HG03280 (cell line): ENCODE measurements around the gene B4GALNT4.
"Not testable (repeated sequence)": the region's sequence is repeated elsewhere in the genome, so short reads cannot be mapped to it uniquely, and the experiment has no call there.

Source experiments
- ATAC-seq: cut with Tn5 transposase; IDR thresholded peaks from one replicate; pipeline ENCODE4 v1.9.1; 2021; ENCODE audit warnings: mild to moderate bottlenecking, moderate library complexity; ENCODE audit not compliant: unreplicated experiment

The B4GALNT4 gene

GRCh38 chr11:391117-392017 lies 22.1 kb downstream of the B4GALNT4 start:
- ATAC-seq, result no peak

DNA sequence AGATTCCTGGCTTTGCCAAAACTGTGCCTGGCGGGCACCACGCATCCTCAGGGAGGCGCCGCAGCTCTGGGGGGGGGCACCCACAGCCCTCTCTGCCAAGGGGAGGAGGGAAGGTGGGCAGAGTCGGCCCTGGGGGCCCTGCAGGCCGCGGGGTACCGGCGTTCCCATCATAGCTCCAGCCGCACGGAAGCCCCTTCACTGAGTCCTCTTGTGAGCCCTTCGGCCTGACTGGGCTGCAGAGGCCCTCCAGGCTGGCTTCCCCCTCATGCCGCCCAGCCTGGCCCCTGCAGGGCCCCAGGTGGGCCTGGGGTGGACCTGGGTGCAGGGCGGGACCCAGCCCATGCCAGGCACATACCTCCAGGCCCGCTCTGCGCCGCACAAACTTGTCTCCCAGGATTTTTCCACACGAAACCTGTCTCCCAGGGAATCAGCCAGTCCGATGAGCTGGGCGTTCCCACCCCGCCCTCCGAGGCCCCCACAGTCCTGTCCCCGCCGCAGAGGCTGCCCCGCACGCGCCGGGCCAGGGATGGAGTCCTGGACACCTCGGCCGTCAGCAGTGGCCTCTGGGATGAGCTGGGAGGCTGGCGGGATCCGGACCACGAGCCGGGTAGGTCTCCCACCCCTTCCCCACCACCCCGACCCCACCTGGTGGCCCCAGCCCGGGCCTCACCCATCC lies 22.9 kb downstream of the B4GALNT4 start:
- ATAC-seq, result no peak

DNA sequence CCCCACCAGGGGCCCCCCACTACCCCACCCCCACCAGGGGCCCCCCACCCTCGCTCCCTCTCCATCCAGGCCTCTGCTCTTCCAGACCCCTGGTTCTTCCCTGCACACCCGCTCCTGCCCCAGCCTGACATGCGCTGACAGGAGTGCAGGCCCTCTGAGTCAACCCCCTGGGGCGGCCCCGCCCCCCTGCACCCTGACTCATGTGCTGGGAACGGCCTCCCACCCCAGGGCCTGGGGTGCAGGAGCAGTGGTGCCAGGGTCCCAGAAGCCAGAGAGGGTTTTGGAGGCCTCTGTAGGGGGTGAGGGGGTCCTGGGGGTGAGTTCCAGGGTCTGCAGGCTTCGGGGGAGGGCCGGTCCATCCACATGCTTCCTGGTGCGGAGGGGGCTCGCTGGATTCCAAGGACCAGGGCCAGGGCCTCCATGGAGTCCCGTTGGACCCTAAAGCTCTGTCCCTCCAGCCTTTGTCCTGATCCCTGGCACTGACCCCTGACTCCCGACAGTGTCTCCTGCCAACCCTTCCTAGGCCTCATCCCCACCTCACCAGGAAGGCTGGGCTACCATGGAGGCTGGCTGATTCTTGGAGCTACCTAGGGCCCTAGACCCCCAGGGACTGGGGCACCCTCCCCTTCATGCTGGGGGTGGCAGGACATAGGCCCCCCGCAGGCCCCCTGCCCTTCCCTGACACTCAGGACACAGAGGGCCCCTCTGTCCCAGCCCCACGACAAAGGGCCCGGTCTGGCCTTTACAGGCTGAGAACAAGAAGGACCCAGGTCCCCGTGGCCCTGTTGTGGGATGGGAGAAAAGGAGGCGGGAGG lies 24.1 kb downstream of the B4GALNT4 start:
- no peak for ATAC-seq

- no peak for ATAC-seq
Measured at GRCh38 chr11:394034-394857, 24.9 kb downstream of the B4GALNT4 start, which contains the start of gene PKP3. Gene PKP3 (plus strand): TSS chr11:394209. CDS start chr11:394293, 84 bp downstream.

GRCh38 chr11:394858-395655 lies 25.8 kb downstream of the B4GALNT4 start:
- ATAC-seq, result no peak

GRCh38 chr11:395866-396265 lies 26.6 kb downstream of the B4GALNT4 start:
- ATAC-seq, result no peak

GRCh38 chr11:396511-396947 lies 27.2 kb downstream of the B4GALNT4 start:
- ATAC-seq, result peak; percentile 21

- peak; percentile 78 for ATAC-seq
Measured at GRCh38 chr11:396948-397548, 27.7 kb downstream of the B4GALNT4 start.

DNA sequence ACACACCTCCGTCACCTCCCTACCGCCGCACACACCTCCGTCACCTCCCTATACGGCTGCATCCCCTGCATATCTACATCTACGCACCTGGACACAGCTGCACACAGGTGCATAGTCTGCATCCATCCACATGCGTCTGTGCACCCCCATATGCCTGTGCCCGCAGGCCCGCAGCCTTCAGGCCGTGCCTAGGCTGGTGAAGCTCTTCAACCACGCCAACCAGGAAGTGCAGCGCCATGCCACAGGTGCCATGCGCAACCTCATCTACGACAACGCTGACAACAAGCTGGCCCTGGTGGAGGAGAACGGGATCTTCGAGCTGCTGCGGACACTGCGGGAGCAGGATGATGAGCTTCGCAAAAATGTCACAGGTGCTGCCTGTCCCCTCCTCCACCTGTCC lies 29.5 kb downstream of the B4GALNT4 start:
- no peak for ATAC-seq

DNA sequence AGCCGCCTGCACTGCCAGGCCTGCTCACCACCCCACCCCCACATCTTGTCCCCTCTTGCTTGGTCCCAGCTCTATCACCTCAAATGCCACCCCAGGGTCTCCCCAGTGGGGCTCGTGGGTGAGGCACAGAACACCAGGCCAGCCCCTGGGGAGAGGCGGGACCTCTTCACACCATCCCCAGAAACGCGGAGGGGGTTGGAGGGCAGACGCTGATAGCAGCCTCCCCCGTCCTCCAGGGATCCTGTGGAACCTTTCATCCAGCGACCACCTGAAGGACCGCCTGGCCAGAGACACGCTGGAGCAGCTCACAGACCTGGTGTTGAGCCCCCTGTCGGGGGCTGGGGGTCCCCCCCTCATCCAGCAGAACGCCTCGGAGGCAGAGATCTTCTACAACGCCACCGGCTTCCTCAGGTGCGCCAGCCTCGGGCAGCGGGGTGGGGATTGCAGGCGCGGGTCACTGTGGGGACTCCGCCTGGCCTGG lies 30.5 kb downstream of the B4GALNT4 start:
- no peak for ATAC-seq

DNA sequence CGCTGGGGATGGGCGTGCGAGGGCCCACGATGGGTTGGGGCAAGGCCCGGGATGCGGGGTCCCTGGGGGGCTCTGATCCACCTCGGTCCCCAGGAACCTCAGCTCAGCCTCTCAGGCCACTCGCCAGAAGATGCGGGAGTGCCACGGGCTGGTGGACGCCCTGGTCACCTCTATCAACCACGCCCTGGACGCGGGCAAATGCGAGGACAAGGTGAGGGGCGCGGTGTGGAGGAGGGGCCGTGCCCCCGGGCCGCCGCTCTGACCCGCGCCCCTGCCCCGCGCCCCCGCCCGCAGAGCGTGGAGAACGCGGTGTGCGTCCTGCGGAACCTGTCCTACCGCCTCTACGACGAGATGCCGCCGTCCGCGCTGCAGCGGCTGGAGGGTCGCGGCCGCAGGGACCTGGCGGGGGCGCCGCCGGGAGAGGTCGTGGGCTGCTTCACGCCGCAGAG lies 31.0 kb downstream of the B4GALNT4 start:
- ATAC-seq, result no peak

GRCh38 chr11:401196-401595 lies 31.9 kb downstream of the B4GALNT4 start:
- not testable (repeated sequence) for ATAC-seq

- ATAC-seq, result no peak
Measured at GRCh38 chr11:403021-403760, 33.9 kb downstream of the B4GALNT4 start.

- ATAC-seq, result no peak
Measured at GRCh38 chr11:403761-404431, 34.6 kb downstream of the B4GALNT4 start.

GRCh38 chr11:404551-405264 lies 35.4 kb downstream of the B4GALNT4 start:
- ATAC-seq, result no peak

DNA sequence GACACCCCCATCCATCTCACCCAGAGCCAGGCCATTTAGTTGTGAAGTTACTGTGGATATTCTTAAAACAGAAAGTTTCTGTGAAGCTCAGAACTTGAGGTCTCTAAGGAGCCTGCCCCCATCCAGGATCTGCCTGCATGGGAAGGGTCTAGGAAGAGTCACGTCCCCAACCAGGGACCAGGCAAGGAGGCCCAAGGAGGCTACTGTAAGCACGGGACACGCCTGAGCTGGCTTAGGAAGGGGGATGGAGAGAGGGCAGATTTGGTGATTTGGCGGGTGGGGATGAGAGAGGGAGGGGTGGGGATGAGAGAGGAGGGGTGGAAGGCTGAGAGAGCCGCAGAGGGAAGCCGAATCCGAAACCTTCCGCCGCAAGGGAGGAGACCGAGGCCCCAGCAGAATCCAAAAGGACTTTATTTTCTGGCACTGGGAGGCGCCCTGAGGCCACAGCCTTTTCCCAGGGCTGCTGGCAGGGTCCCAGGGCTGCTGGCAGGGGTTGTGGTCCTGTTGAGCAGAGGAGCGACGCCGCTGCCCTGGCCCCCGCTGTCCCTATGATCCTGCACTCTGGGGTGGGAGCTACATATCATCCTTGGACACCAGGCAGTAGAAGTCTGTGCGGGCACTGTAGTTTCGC lies 36.1 kb downstream of the B4GALNT4 start:
- no peak for ATAC-seq
